Measurements from ENCODE around the gene KRTAP5-2. TPM values are rescaled to one million over a fixed set of nuclear protein-coding genes. Genes with fewer than 3 reads are reported as not detected.

Gene KRTAP5-2
- total and polyA plus RNA-seq, 7 experiments from 2014 or later = not detected

DNA sequence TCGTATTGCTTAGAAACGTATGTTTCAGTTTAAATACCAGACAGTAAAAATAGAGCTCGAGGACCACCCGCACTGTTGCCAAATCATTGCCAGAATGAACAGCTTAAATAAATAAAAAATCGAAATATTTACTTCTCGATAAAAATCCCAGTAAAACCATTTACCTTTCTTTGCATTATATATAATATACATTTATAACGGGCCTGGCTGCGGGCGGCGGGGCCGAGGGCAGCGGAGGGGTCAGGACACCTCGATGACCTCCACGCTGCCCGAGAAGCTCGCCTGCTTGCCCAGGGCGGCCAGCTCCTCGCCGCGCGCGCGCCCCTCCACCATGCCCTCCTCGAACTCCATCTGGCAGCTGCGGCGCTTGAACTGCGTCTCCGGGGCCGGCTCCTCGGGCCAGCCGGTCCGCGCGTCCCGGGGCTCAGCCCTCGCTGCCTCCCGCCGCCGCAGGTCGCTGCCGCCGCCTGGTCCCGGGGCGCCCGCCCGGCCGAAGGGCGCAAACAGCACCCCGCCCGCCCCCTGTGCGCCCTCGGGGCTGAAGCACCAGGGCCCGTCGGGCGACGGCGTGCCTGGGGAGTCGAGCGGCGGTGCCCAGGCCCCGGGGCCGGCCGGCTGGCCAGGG lies 41.7 kb downstream of the KRTAP5-2 start:
- Histone ChIP-seq H3K27me3 (ENCODE audit: control insufficient read depth in 2 of 2, insufficient read depth in 2 of 2, low read length in 2 of 2) (no peaks in the 10 kb centered on the region), H3K4me1 (ENCODE audit: control insufficient read depth in 2 of 2, insufficient read depth in 2 of 2, low read length in 2 of 2) (no peaks in the 10 kb centered on the region), H3K36me3 (ENCODE audit: control insufficient read depth in 2 of 3, insufficient read depth in 3 of 3, low read length in 3 of 3) (peaks cover 0 to 14% (median 0%) of the 10 kb centered on the region in 3 experiments), H3K9me3 (ENCODE audit: control insufficient read depth in 2 of 3, low read length in 3 of 3) (no peaks in the 10 kb centered on the region), H3K27ac (ENCODE audit: low read depth, low read length) (no peak overlapping the region), H3K4me3 (ENCODE audit: low read length) (no peak overlapping the region)
- Mint-ChIP-seq H3K36me3 (peaks cover 0 to 4% (median 0%) of the 10 kb centered on the region in 5 donors), H3K27me3 (peaks cover 0 to 7% (median 0%) of the 10 kb centered on the region in 5 donors), H3K4me3 (no peak overlapping the region), H3K9me3 (no peaks in the 10 kb centered on the region), H3K27ac (no peak overlapping the region), H3K4me1 (no peaks in the 10 kb centered on the region)
- ATAC-seq = no peak
- ChIA-PET CTCF (no interaction called here), POLR2A (no interaction called here)
- intact Hi-C loops (cut with micrococcal nuclease) = no loop called here
- no peak for DNase-seq

DNA sequence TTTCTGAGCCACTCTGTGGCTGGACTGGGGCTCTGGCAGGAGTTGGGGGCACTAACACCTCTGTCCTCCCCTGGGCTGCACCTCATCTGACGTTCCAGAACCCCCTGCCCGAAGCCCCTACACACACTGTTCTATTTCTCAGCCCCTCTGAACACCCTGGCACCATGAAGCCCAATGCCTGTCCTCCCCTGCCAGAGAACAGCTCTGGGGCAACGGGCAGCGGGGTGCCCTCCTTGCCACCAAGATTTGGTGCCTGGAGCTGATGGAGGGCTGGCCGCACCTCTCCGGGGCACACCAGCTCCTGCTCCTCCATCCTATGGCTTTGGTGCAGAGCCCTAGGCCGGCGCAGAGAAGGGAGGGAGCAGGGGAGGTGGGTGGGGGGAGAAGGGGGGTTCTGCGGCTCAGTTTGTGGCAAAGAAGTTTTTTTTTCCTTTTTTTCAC lies 42.4 kb downstream of the KRTAP5-2 start:
- DNase-seq = no peak
- H3K4me1 ChIP-seq (ENCODE audit: control insufficient read depth in 2 of 2, insufficient read depth in 2 of 2, low read length in 2 of 2) = no peaks in the 10 kb centered on the region
- Mint-ChIP-seq H3K27ac (peak overlapping the region in 1 of 9 donors; percentile 43), H3K4me1 (no peaks in the 10 kb centered on the region), H3K36me3 (peaks cover 0 to 4% (median 0%) of the 10 kb centered on the region in 5 donors), H3K27me3 (peaks cover 0 to 7% (median 0%) of the 10 kb centered on the region in 5 donors), H3K9me3 (no peaks in the 10 kb centered on the region), H3K4me3 (peak overlapping the region in 1 of 10 donors; percentile 14)
- H3K36me3 ChIP-seq (ENCODE audit: control insufficient read depth in 2 of 3, insufficient read depth in 3 of 3, low read length in 3 of 3) = peaks cover 0 to 13% (median 0%) of the 10 kb centered on the region in 3 experiments
- H3K27me3 ChIP-seq (ENCODE audit: control insufficient read depth in 2 of 2, insufficient read depth in 2 of 2, low read length in 2 of 2) = no peaks in the 10 kb centered on the region
- ChIA-PET CTCF (interaction anchor here (0.7 kb wide), 1 partner anchor 18 kb away, joined by 3 read pairs; no protein-coding TSS in a partner anchor), POLR2A (interaction anchor here (1.0 kb wide), 1 partner anchor 24 kb away, joined by 4 read pairs; no protein-coding TSS in a partner anchor)
- no peaks in the 10 kb centered on the region for H3K9me3 ChIP-seq (ENCODE audit: control insufficient read depth in 2 of 3, low read length in 3 of 3)
- H3K4me3 ChIP-seq (ENCODE audit: low read length) = no peak overlapping the region
- no peak for ATAC-seq
- no peak overlapping the region for H3K27ac ChIP-seq (ENCODE audit: low read depth, low read length)
- intact Hi-C loops (cut with micrococcal nuclease) = no loop called here

GRCh38 chr11:1554981-1555712 lies 42.9 kb downstream of the KRTAP5-2 start:
- ChIA-PET CTCF (interaction anchor here (0.7 kb wide), 1 partner anchor 18 kb away, joined by 3 read pairs; no protein-coding TSS in a partner anchor), POLR2A (interaction anchor here (1.0 kb wide), 1 partner anchor 25 kb away, joined by 4 read pairs; no protein-coding TSS in a partner anchor)
- Mint-ChIP-seq H3K27ac (no peak overlapping the region), H3K4me1 (no peaks in the 10 kb centered on the region), H3K9me3 (no peaks in the 10 kb centered on the region), H3K27me3 (peaks cover 0 to 7% (median 5%) of the 10 kb centered on the region in 5 donors), H3K36me3 (peaks cover 0 to 4% (median 0%) of the 10 kb centered on the region in 5 donors), H3K4me3 (no peak overlapping the region)
- no peaks in the 10 kb centered on the region for H3K27me3 ChIP-seq (ENCODE audit: control insufficient read depth in 2 of 2, insufficient read depth in 2 of 2, low read length in 2 of 2)
- H3K9me3 ChIP-seq (ENCODE audit: control insufficient read depth in 2 of 3, low read length in 3 of 3) = no peaks in the 10 kb centered on the region
- peaks cover 0 to 13% (median 0%) of the 10 kb centered on the region in 3 experiments for H3K36me3 ChIP-seq (ENCODE audit: control insufficient read depth in 2 of 3, insufficient read depth in 3 of 3, low read length in 3 of 3)
- intact Hi-C loops (cut with micrococcal nuclease) = no loop called here
- H3K27ac ChIP-seq (ENCODE audit: low read depth, low read length) = no peak overlapping the region
- DNase-seq (no peak), ATAC-seq (no peak)
- H3K4me1 ChIP-seq (ENCODE audit: control insufficient read depth in 2 of 2, insufficient read depth in 2 of 2, low read length in 2 of 2) = no peaks in the 10 kb centered on the region
- no peak overlapping the region for H3K4me3 ChIP-seq (ENCODE audit: low read length)

DNA sequence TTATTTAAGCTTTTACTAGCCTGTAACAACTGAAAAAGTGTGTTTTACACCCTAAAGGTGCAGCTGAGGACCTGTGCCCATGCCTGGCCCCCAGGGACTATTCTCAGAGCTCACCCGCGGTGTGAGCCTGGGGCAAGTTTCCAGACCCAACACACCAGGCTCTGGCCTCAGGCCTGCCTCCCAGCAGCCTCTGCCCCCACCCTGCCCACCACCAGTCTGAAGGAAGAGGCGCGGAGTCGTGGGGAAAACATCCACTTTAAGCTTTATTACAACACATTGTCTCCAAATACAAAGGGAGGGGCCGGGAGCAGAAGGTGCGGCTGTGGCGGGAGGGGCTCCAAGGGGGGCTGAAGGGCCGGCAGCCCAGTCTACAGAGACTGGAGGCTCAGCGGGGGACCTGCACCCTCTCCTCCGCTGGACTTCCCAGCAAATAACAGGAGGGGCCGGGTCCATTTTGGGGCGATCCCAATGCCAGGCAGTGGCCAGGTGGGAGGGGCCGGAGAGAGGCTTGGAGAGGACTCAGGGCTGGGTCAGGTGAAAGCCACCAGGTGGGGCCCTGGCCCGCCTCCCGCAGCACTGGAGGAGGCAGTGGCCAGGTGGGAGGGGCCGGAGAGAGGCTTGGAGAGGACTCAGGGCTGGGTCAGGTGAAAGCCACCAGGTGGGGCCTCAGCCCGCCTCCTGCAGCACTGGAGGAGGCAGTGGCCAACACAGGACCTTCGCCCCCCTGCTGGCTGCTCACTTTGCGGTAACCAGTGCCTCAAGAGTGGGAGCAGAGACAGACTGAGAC lies 44.1 kb downstream of the KRTAP5-2 start:
- Mint-ChIP-seq H3K36me3 (peaks cover 0 to 4% (median 0%) of the 10 kb centered on the region in 5 donors), H3K9me3 (no peaks in the 10 kb centered on the region), H3K4me1 (no peaks in the 10 kb centered on the region), H3K27ac (peak overlapping the region in 1 of 9 donors; percentile 32), H3K27me3 (peaks cover 8 to 17% (median 13%) of the 10 kb centered on the region in 5 donors), H3K4me3 (no peak overlapping the region)
- ATAC-seq = no peak
- DNase-seq = no peak
- no peak overlapping the region for H3K4me3 ChIP-seq (ENCODE audit: low read length)
- H3K27me3 ChIP-seq (ENCODE audit: control insufficient read depth in 2 of 2, insufficient read depth in 2 of 2, low read length in 2 of 2) = no peaks in the 10 kb centered on the region
- CTCF ChIA-PET = interaction anchor here (0.9 to 1.2 kb wide), 2 partner anchors 21 to 101 kb away, joined by 3 to 6 read pairs; no protein-coding TSS in a partner anchor
- H3K4me1 ChIP-seq (ENCODE audit: control insufficient read depth in 2 of 2, insufficient read depth in 2 of 2, low read length in 2 of 2) = no peaks in the 10 kb centered on the region
- H3K9me3 ChIP-seq (ENCODE audit: control insufficient read depth in 2 of 3, low read length in 3 of 3) = no peaks in the 10 kb centered on the region
- POLR2A ChIA-PET = no interaction called here
- no peak overlapping the region for H3K27ac ChIP-seq (ENCODE audit: low read depth, low read length)
- H3K36me3 ChIP-seq (ENCODE audit: control insufficient read depth in 2 of 3, insufficient read depth in 3 of 3, low read length in 3 of 3) = peaks cover 0 to 13% (median 0%) of the 10 kb centered on the region in 3 experiments
- intact Hi-C loops (cut with micrococcal nuclease) = no loop called here

DNA sequence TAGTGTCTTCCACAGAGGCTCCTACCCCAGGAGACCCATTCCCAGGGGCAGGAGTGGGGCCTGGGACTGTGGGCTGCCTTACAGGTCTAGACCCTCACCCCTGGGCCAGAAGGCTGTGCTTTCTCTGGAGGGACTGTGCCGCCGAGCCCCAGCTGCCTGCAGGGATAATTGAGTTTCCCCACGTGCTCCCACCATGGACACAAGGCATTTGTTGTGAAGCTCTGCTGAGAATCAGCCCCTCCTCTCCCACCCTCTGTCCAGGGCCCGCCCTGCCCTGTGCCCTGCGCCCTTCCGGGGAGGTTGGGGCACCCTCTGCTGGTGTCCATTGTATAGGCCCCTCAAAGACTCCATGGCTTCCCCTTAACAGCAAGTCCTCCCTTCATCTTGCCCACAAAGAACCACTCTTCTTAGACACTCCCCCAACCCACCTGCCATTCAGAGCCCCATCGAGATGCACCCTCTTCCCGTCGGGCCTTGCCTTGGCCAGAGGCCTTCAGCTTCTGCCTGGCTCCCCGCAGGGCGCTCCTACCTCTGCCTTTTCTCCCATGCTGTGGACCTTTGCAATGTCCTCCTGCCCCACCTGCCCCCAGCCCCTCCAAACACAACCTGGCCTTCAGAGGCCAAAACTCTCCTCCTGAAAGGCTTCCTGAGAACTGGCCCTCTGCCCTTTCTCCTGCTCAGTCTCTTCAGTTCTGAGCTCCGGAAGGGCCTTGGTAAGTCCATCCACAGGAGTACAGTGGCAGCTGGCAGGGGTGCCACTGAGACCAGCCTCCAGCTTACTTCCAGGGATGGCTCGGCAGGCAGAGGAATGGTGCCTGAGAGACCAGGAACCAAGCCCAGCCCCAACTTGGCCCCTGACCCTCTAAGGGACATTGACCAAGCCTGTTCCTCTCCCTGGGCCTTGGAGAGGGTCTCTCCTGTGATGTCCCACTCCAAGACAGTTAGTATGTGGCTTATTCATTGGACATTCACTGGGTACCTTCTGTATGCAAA lies 48.5 kb downstream of the KRTAP5-2 start:
- CTCF ChIA-PET = interaction anchor here (0.7 kb wide), 1 partner anchor 37 kb away, joined by 3 read pairs; no protein-coding TSS in a partner anchor
- intact Hi-C loops (cut with micrococcal nuclease) = no loop called here
- Mint-ChIP-seq H3K27me3 (peaks cover 17 to 46% (median 20%) of the 10 kb centered on the region in 5 donors), H3K4me3 (peak overlapping the region in 2 of 10 donors; percentile 28 to 73), H3K9me3 (no peaks in the 10 kb centered on the region), H3K4me1 (peaks cover 0 to 9% (median 0%) of the 10 kb centered on the region in 7 donors), H3K27ac (no peak overlapping the region), H3K36me3 (no peaks in the 10 kb centered on the region)
- H3K27me3 ChIP-seq (ENCODE audit: control insufficient read depth in 2 of 2, insufficient read depth in 2 of 2, low read length in 2 of 2) = peaks cover 0 to 11% of the 10 kb centered on the region in 2 donors
- POLR2A ChIA-PET = no interaction called here
- ATAC-seq (no peak), DNase-seq (no peak)
- no peaks in the 10 kb centered on the region for H3K9me3 ChIP-seq (ENCODE audit: control insufficient read depth in 2 of 3, low read length in 3 of 3)
- no peaks in the 10 kb centered on the region for H3K36me3 ChIP-seq (ENCODE audit: control insufficient read depth in 2 of 3, insufficient read depth in 3 of 3, low read length in 3 of 3)
- H3K27ac ChIP-seq (ENCODE audit: low read depth, low read length) = no peak overlapping the region
- peaks cover 2 to 17% of the 10 kb centered on the region in 2 donors for H3K4me1 ChIP-seq (ENCODE audit: control insufficient read depth in 2 of 2, insufficient read depth in 2 of 2, low read length in 2 of 2)
- no peak overlapping the region for H3K4me3 ChIP-seq (ENCODE audit: low read length)
